HG02884 (cell line): ENCODE results near the gene ACTR5.

Source experiments
- ATAC-seq: cut with Tn5 transposase; IDR thresholded peaks from one replicate; pipeline ENCODE4 v1.9.1; 2021; ENCODE audit warnings: mild to moderate bottlenecking, moderate library complexity; ENCODE audit not compliant: unreplicated experiment

ACTR5 gene

DNA sequence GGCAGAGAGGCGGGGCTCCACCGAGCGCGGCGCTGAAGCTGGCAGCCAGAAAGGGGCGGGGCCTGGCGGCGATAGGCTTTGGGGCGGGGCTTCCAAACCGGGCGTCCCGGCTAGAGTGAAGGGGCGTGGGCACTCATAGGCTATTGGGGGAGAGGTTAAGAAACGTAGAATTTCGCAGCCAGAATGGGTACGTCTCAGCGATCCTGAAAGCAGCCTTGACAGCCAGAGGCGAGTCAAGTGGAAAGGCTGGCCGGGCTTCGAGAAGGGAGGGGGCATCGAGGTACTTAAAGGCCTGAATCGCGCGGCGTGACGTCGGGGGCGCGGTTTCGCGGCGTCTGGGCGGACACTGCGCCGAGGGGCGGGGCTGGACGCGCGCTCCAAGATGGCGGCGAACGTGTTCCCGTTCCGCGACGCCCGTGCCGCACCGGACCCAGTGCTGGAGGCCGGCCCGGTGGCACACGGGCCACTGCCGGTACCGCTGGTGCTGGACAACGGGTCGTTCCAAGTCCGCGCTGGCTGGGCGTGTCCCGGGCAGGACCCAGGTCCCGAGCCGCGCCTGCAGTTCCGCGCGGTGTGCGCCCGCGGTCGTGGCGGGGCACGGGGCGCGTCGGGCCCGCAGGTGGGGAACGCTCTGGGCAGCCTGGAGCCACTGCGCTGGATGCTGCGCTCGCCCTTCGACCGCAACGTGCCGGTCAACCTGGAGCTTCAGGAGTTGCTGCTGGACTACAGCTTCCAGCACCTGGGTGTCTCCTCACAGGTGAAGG is at the start of gene ACTR5:
ACTR5 (plus strand) TSS at position 364 of the 764 bp plus-strand sequence; CDS start at position 383, 19 bp downstream.
- peak; percentile 82 for ATAC-seq

DNA sequence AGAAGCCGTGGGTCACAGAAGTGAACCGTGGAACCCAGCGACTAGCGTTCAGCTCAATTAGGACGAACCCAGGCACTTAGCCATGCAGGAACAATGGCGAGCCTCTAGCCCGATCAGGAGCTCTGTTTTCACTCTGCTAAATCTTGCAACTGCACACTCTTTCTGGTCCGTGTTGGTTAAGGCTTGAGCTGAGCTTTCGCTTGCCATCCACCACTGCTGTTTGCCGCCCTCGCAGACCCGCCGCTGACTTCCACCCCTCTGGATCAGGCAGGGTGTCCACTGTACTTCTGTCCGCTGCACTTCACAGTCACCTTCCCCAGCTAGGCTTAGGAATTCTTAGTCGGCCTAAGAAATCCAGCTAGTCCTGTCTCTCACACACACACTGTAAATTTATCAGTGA is 49.7 kb upstream of the ACTR5 start:
- no peak for ATAC-seq

DNA sequence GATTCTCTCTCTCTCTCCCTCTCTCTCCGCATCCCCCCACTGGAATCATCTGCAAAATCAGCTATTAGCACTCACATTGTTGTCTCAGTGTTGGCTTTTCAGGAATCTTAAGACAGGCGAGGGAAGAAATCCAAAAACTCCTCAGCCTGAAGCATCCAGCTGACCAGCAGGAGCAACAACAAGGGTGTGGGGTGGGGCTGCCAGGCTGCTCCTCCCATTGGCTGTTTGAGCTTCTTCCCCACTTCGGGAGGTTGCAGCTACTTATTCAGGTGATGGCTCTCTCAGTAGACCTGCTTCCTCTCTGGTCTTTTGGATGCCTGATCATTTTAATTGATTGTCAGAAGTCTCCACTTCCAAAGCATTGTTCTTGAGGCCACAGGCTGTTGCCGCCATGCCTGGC is 48.1 kb upstream of the ACTR5 start:
- ATAC-seq, result no peak

DNA sequence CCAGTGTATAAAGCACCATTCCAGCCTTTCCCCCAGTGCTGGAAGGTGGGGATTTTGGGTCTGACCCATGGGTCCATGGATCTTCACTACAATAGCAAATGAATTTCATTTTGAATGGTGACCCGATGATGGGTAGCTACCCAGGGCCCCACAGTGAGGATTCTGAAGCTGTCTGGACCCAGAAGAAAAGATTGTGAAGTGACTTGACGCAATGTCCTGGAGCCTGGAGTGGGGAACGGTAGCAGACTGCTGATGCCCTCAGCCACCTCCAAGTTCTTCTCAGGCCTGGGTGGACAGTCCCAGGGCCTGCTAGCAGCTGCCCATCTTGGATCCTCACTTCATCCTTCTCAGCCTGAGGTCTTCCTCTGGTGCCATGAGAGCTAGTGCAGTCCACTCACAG is 47.3 kb upstream of the ACTR5 start:
- no peak for ATAC-seq

DNA sequence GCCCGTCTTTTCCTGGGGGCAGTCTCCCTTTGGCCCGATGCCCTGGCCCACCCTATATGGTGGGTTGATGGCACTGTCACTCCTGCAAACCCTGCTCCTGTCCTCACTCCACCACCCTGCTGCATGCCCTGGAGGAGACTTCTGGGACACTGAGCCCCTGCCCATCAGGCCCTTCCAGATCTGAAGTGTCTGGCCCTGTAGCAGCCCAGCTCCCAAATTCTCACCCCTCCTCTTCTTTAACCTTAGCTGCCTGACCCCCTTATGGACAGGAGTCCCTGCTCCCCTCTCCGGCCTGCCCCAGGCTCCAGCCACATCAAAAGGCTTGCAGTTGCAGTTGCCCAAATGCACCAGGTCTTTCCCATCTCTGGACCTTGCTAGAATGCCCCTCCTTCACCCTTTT is 44.7 kb upstream of the ACTR5 start:
- ATAC-seq, result no peak

DNA sequence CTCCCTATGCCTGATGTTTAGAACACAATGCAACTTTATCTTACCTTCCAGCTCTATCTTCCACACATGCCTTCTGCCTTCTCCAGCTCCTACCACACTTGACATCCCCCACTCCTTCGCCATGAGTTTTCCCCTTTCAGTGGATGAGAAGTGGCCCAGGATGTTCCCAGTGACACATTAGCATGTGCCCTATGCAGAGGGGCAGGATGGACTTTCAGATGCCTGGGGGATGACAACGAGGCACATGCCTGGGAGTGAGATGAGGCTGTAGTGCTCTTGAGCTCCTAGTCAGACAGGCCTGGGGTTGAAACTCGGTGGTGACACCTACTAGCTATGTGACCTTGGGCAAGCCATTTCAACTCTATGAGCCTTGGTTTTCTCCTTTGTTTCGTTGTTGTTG is 44.1 kb upstream of the ACTR5 start:
- no peak for ATAC-seq

DNA sequence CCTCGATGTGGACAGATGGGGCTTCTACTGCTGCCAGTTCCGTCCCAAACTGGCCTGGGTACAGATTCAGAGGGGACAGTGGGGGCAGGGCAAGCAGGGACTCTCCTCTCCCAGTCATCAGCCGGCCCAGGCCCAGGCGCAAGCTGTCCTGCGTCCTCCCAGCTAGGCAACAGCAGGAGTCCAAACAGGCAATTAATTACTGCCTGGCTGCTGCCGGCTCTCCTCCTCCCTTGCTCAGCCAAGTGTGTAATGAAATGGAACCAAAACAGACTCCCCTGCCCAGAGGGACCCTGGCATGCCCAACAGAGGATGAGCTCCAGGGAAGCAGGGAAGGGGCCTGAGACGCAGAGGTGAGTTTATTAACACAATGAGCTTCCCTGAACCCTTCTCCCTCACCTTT is 41.8 kb upstream of the ACTR5 start:
- ATAC-seq, result no peak

DNA sequence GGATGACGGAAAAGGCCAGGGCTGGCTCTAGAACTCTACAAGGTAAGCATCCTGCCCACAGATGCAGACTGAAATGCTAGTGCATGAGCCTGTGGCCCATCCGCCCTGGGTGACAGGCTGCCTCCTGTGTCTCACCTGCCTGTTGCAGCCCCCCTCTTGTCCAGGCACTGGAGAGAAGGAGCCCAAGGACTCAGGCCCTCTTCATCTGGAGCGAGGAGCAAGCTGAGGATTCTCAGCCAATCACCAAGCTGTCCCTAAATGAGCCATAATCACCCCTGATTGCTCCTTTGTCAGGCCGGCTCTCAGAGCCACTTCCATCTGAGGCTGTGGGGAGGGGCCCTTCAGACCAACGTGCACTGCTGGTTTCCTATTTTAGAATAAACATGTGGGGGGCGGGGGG is 34.0 kb upstream of the ACTR5 start:
- no peak for ATAC-seq

DNA sequence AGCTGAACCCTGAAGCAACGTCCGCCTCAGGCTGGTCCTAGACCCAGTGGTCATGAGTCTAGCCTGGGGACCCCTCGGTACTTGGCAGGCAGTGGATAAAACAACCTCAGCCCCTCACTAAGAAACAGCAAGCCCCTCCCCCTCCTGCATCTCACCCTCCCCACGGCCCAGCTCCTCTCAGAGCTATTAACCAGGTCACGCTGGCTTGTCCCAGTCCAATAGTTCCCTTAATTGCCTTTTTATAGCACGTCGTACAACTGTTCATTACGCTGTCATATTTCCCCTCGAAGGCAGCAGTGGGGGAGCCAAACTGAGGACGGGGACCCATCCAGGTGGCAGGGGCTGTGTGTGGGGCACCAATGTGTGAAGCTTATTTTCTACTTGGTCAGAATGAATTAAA is 32.6 kb upstream of the ACTR5 start:
- no peak for ATAC-seq

DNA sequence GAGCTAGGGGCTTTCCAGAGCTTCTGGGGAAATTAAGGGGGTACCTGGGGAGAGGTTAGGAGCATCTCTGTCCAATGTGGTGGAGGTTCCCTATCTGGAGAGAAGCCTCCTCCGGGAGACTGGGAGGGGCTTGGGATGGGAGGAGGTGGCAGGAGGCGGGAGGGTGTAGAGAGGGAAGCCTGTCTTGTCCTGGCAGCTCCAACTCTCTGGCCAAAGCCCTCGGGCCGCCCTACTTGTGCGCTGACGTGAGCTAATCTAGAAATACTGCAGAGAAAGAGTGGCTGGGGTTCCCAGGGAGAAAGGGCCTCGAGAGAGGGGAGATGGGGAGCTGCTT is 25.6 kb upstream of the ACTR5 start:
- ATAC-seq, result no peak

DNA sequence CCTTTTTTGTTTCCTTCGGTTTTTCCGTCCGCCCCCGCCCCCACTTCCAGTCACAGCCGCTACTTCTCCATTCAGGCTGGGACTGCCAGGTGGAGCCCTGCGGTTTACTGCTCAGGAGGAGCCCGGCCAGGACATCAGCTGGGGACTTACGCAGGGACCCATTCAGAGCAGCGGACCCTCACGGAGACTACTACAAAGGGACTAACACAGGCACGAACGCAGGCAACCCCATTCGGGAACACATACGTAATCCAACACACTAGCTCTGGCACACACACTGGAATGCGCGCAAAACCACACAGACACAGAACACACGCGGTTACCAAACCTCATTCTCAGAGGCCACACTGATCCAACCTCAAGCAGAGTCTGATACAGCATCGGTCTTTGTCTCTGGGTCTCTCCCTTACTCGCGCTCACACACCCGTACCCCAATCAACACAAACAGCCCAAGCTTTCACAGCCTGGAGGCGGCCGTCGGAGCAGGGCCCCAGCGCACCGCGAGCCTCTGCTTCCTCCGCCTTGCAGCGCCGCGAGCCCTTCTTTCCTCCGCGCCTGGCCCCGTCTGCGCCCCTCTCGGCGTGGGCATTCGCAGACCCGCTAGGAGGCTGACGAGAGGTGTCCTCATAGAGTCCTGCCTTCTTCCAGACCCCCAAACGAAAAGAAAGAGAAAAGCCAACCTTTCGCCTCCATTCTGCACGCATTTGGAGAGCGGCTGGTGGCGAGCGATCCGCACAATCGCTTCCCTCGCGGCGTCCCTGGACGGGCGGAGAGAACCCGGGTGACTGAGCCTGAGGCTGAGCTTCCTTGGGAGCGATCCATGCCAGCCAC is 25.0 kb upstream of the ACTR5 start:
- ATAC-seq, result no peak

DNA sequence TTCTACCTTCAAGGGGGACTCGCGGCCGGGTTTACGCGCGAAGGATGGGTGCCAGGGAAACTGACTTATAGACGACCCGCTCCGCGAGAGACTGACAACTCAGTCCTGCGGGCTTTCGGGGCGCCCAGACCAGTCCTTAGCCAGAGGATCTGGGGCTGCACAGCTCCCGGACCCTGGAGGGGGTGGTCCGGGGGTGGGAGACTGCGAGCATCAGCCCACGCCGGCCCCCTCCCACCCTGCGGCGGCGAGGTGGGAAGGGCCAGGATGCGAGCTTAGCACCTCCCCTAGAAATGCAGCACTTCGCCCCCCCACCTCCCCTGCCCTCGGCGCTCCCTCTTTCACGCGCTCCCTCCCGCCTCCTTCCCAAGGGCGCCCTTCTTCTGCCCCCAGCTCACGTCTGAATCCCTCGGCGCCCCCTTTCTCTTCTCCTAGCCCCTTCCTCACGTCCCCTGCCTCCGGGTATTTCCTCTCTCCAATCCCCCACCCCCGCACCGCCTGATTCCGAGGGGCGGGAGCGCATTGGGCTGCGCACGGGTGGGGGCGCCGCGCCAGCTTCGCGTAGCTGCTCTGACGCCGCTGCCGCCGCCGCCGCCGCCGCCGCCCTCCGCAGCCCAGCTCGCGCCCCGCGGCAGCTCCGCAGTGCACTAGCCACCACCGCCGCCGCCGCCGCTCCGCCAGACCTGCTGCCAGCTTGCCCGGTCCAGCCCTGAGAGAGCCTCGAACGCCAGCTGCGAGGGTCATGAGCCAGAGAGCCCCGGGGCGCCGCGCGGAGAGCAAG is 24.2 kb upstream of the ACTR5 start, which contains the start of gene SLC32A1:
SLC32A1 (plus strand) TSS at position 639 of the 778 bp plus-strand sequence. CDS start 239 bp downstream, outside the sequence.
- no peak for ATAC-seq

DNA sequence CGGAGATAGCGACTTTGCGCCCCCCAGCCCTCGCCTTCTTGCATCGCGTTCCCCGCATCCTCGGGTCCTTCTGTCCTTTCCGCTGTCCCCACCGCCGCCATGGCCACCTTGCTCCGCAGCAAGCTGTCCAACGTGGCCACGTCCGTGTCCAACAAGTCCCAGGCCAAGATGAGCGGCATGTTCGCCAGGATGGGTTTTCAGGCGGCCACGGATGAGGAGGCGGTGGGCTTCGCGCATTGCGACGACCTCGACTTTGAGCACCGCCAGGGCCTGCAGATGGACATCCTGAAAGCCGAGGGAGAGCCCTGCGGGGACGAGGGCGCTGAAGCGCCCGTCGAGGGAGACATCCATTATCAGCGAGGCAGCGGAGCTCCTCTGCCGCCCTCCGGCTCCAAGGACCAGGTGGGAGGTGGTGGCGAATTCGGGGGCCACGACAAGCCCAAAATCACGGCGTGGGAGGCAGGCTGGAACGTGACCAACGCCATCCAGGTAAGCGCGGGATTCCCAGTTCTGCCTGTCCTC is 23.6 kb upstream of the ACTR5 start:
- no peak for ATAC-seq

DNA sequence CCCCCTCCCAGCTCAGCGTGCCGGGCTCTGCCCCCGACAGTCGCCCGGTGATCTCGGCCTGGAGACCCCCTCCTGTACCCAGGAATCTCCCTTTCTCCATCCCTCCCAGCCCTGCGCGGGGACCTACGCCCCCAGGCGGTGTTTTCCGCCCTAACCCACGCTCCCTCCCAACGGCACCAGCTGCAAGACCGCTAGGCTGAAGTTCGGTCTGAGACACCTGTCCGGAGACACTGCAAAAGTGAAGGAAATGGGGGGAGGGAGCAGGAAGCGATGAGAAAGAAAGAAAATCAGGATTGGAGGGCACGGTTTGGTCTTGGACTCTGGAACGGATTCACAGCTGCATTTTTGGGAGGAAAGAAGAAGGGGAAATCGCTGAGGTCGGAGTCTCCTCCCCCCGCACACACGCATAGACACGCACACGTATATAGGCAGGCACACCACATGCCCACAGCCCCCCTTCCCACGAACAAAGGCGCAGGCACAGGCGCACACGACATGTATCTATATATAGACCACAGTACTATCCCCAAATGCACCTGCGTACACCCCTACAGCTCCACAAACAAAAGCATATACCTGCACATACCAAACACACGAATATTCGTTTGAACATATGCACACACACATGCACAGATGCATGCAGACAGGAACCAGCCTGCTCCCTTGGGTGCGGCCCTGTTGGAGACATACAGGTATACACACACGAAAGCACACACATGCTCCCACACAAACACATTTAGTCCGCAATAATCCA is 22.9 kb upstream of the ACTR5 start:
- no peak for ATAC-seq

DNA sequence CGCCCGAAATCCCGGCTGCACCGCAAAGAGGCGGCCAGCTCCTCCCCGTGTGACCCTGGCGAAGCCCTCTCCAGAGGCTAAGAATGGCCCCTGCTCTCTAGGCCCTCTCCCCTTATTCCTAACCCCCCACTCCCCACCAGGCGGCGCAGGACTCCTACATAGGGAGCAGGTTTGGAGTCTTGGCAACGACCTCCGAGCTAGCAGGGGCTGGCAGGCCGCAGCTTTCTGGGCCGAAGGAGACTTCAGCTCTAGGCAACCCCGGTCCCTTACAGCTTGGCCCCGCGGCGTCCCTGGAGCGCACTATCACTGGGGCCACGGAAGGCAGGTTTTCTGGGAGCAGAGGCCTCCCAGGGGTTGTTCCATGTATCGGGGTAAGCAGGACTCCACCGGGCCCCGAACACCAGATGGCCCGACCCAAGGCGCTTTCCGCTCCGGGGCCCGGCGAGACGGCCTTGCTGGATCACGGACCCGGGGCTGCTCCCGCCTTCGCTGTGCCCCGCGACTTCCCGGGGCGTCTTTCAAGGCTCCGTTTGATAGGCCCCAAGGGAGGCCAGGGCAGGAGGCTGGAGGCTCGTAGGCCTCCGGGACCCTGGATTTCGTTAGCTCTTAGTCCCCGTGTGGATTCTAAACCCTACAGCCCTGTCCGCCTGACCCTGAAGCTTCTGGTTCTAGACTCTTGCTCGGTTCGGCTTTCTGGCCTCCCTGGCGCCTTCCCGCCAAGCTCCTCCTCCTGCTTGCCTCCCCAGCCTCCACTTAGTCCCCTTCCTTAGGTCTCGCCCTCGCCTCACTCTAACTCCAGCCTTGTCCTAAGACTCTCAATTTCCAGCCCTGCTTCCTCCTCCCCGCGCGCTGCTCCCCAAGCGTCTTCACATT is 22.1 kb upstream of the ACTR5 start:
- no peak for ATAC-seq

DNA sequence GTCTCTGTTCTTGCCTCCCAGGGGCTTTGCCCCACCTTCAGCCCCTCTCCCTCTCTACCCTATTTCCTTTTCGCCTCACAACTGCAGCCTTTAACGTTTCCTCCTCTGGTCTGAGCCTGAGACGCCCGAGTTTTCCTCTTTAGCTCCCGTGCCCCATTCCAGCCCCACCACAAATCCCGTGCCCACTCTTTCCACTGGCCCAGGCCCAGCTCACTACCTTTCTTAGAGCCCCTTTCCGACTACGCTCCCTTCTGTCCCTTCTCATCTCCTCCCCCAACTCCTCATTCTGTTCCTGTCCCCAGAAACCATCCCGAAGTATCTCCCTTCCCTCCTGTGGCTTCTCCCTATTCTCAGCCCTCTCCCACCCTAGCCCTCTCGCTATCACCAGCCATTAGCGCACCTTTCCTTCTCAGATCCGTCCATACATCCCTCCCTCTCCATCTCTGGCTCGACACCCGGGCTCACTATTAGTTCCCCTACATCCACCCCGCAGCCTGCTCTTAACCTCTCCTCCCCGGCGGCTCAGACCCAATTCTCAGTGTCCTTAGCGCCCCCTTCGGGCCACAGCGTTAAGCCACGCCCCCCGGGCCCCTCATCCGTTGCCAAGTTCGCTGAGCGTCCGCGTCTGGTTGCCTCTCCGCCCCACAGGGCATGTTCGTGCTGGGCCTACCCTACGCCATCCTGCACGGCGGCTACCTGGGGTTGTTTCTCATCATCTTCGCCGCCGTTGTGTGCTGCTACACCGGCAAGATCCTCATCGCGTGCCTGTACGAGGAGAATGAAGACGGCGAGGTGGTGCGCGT is 21.3 kb upstream of the ACTR5 start:
- no peak for ATAC-seq

DNA sequence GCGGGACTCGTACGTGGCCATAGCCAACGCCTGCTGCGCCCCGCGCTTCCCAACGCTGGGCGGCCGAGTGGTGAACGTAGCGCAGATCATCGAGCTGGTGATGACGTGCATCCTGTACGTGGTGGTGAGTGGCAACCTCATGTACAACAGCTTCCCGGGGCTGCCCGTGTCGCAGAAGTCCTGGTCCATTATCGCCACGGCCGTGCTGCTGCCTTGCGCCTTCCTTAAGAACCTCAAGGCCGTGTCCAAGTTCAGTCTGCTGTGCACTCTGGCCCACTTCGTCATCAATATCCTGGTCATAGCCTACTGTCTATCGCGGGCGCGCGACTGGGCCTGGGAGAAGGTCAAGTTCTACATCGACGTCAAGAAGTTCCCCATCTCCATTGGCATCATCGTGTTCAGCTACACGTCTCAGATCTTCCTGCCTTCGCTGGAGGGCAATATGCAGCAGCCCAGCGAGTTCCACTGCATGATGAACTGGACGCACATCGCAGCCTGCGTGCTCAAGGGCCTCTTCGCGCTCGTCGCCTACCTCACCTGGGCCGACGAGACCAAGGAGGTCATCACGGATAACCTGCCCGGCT is 20.6 kb upstream of the ACTR5 start:
- no peak for ATAC-seq

DNA sequence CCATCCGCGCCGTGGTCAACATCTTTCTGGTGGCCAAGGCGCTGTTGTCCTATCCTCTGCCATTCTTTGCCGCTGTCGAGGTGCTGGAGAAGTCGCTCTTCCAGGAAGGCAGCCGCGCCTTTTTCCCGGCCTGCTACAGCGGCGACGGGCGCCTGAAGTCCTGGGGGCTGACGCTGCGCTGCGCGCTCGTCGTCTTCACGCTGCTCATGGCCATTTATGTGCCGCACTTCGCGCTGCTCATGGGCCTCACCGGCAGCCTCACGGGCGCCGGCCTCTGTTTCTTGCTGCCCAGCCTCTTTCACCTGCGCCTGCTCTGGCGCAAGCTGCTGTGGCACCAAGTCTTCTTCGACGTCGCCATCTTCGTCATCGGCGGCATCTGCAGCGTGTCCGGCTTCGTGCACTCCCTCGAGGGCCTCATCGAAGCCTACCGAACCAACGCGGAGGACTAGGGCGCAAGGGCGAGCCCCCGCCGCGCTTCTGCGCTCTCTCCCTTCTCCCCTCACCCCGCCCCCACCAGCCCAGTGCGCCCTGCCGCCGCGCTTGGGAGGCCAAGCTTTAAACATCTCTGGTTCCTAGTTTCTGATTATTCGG is 20.0 kb upstream of the ACTR5 start:
- ATAC-seq, result no peak
